Natural killer cell (primary cell): ENCODE results near the gene PET100. TPM values are rescaled to one million over a fixed set of nuclear protein-coding genes. Genes with fewer than 3 reads are reported as not detected.

Experiments used
- ATAC-seq, 3 donors: fragments of 150-1000 bp in 2 of 3; fragments of 200-7000 bp in 1 of 3; cut with Tn5 transposase; 1 replicate in 1 of 3; 2 replicates in 2 of 3; pipeline ENCODE4 v1.10.0; 2021; ENCODE audit warnings: mild to moderate bottlenecking in 2 of 3, moderate library complexity in 2 of 3
- DNase-seq, 2 donors: peaks; one replicate each; pipeline versions ENCODE4 v3.0.0 to v3.0.0-alpha.2; 2013 to 2021; ENCODE audit warnings: mixed read lengths in 1 of 2
- H3K27ac ChIP-seq: one replicate; pipeline ENCODE4 v1.5.1; 2013; ENCODE audit warnings: mild to moderate bottlenecking, low read length
- H3K27me3 ChIP-seq: one replicate; pipeline ENCODE4 v1.6.1; 2013; ENCODE audit warnings: low read length; ENCODE audit not compliant: control insufficient read depth, insufficient read depth
- H3K36me3 ChIP-seq: one replicate; pipeline ENCODE4 v1.6.1; 2013; ENCODE audit warnings: low read length; ENCODE audit not compliant: control insufficient read depth, insufficient read depth
- H3K4me1 ChIP-seq: one replicate; pipeline ENCODE4 v1.6.1; 2013; ENCODE audit warnings: low read length; ENCODE audit not compliant: control insufficient read depth, insufficient read depth
- H3K4me3 ChIP-seq: one replicate; pipeline ENCODE4 v1.5.1; 2013; ENCODE audit warnings: low read length
- H3K9me3 ChIP-seq: one replicate; pipeline ENCODE4 v1.6.1; 2013; ENCODE audit warnings: low read length; ENCODE audit not compliant: control insufficient read depth, insufficient read depth
- H3K27ac Mint-ChIP-seq, 2 donors: one replicate each; pipeline ENCODE4 v1.8.0; 2022; ENCODE audit warnings: mild to moderate bottlenecking in 2 of 2, mixed read lengths in 2 of 2, moderate library complexity in 1 of 2
- H3K27me3 Mint-ChIP-seq, 2 donors: one replicate each; pipeline ENCODE4 v1.8.0; 2022; ENCODE audit warnings: low read depth in 2 of 2, mixed read lengths in 2 of 2
- H3K36me3 Mint-ChIP-seq: one replicate; pipeline ENCODE4 v1.8.0; 2022; ENCODE audit warnings: mixed read lengths
- H3K4me1 Mint-ChIP-seq, 2 donors: one replicate each; pipeline ENCODE4 v1.8.0; 2022; ENCODE audit warnings: mixed read lengths in 2 of 2
- H3K4me3 Mint-ChIP-seq: one replicate; pipeline ENCODE4 v1.8.0; 2022; ENCODE audit warnings: mild to moderate bottlenecking, moderate library complexity, mixed read lengths
- H3K9me3 Mint-ChIP-seq, 2 donors: one replicate each; pipeline ENCODE4 v1.8.0; 2022; ENCODE audit warnings: mixed read lengths in 2 of 2
- CTCF ChIP-seq: fragments of 200-600 bp; IDR thresholded peaks from one replicate; pipeline ENCODE4 v1.8.0; 2022; ENCODE audit warnings: antibody characterized with exemption
- WGBS: methylation state at CpG from one replicate; pipeline ENCODE4 v1.1.7; 2013; ENCODE audit warnings: missing lambda C conversion rate; ENCODE audit not compliant: insufficient coverage; 5-methylcytosine and 5-hydroxymethylcytosine counted together
- intact Hi-C: fragments of 100-400 bp; cut with micrococcal nuclease; formaldehyde crosslinking; loops from one replicate; pipeline ENCODE4 v1.14.2; 2022
- total RNA-seq, 4 donors: library from RNA; stranded (reverse); fragments of 120-200 nt in 1 of 4; gene quantifications; one replicate each; pipeline versions ENCODE4 v1.2.3 to v1.2.4, GENCODE V29; 2013 to 2022

PET100 gene
- total RNA-seq, 3 donors from 2014 or later (not counting 1 experiment from before 2014, with no cell fraction given): 92.0 to 139 (median 106) TPM

- no peaks in the 10 kb centered on the region for H3K27me3 Mint-ChIP-seq
- Histone ChIP-seq H3K4me1 (peaks cover 9% of the 10 kb centered on the region), H3K36me3 (peaks cover 20% of the 10 kb centered on the region), H3K27ac (no peak overlapping the region), H3K9me3 (no peaks in the 10 kb centered on the region), H3K4me3 (no peak overlapping the region), H3K27me3 (no peaks in the 10 kb centered on the region)
- intact Hi-C loops: no loop called here
- H3K27ac Mint-ChIP-seq: no peak overlapping the region
- TF ChIP-seq CTCF: no peak
- DNase-seq (no peak), ATAC-seq (no peak)
- peaks cover 2 to 9% of the 10 kb centered on the region in 2 donors for H3K4me1 Mint-ChIP-seq
- no peaks in the 10 kb centered on the region for H3K36me3 Mint-ChIP-seq
- H3K9me3 Mint-ChIP-seq: peaks cover 0 to under 1% of the 10 kb centered on the region in 2 donors
- WGBS: 86% methylated on average over 14 of the region's 14 CpGs
- no peak overlapping the region for H3K4me3 Mint-ChIP-seq
Measured at GRCh38 chr19:7645163-7645562, 15.6 kb downstream of the PET100 start.

GRCh38 chr19:7645656-7646425 is 16.2 kb downstream of the PET100 start:
- DNase-seq: no peak
- intact Hi-C loops: no loop called here
- no peak overlapping the region for H3K4me3 Mint-ChIP-seq
- H3K27me3 ChIP-seq: no peaks in the 10 kb centered on the region
- peaks cover 0 to 6% of the 10 kb centered on the region in 2 donors for H3K4me1 Mint-ChIP-seq
- H3K36me3 ChIP-seq: peaks cover 20% of the 10 kb centered on the region
- no peaks in the 10 kb centered on the region for H3K9me3 Mint-ChIP-seq
- H3K27ac Mint-ChIP-seq: peak overlapping the region in 1 of 2 donors; percentile 44
- H3K4me1 ChIP-seq: peaks cover 9% of the 10 kb centered on the region
- no peaks in the 10 kb centered on the region for H3K9me3 ChIP-seq
- H3K27me3 Mint-ChIP-seq: no peaks in the 10 kb centered on the region
- 90% methylated on average over 20 of the region's 20 CpGs for WGBS
- no peak for ATAC-seq
- H3K4me3 ChIP-seq: no peak overlapping the region
- H3K36me3 Mint-ChIP-seq: no peaks in the 10 kb centered on the region
- no peak for TF ChIP-seq CTCF
- H3K27ac ChIP-seq: no peak overlapping the region

- DNase-seq: no peak
- H3K9me3 Mint-ChIP-seq: no peaks in the 10 kb centered on the region
- ATAC-seq: no peak
- H3K4me3 ChIP-seq: no peak overlapping the region
- no peak overlapping the region for H3K4me3 Mint-ChIP-seq
- TF ChIP-seq CTCF: no peak
- peaks cover 0 to 6% of the 10 kb centered on the region in 2 donors for H3K4me1 Mint-ChIP-seq
- H3K27me3 ChIP-seq: no peaks in the 10 kb centered on the region
- 92% methylated on average over 8 of the region's 8 CpGs for WGBS
- no peaks in the 10 kb centered on the region for H3K27me3 Mint-ChIP-seq
- no peak overlapping the region for H3K27ac Mint-ChIP-seq
- H3K9me3 ChIP-seq: no peaks in the 10 kb centered on the region
- H3K36me3 Mint-ChIP-seq: no peaks in the 10 kb centered on the region
- intact Hi-C loops: no loop called here
- peaks cover 9% of the 10 kb centered on the region for H3K4me1 ChIP-seq
- no peak overlapping the region for H3K27ac ChIP-seq
- peaks cover 20% of the 10 kb centered on the region for H3K36me3 ChIP-seq
Measured at GRCh38 chr19:7646426-7646700, 16.8 kb downstream of the PET100 start.

GRCh38 chr19:7647156-7647555 is 17.6 kb downstream of the PET100 start:
- DNase-seq (no peak), ATAC-seq (no peak)
- Histone ChIP-seq H3K4me3 (no peak overlapping the region), H3K36me3 (peaks cover 18% of the 10 kb centered on the region), H3K27me3 (no peaks in the 10 kb centered on the region), H3K4me1 (peaks cover 14% of the 10 kb centered on the region), H3K27ac (no peak overlapping the region), H3K9me3 (no peaks in the 10 kb centered on the region)
- H3K4me1 Mint-ChIP-seq: peaks cover 1 to 7% of the 10 kb centered on the region in 2 donors
- intact Hi-C loops: no loop called here
- no peaks in the 10 kb centered on the region for H3K9me3 Mint-ChIP-seq
- no peak for TF ChIP-seq CTCF
- H3K4me3 Mint-ChIP-seq: no peak overlapping the region
- H3K27me3 Mint-ChIP-seq: no peaks in the 10 kb centered on the region
- 97% methylated on average over 26 of the region's 26 CpGs for WGBS
- no peaks in the 10 kb centered on the region for H3K36me3 Mint-ChIP-seq
- H3K27ac Mint-ChIP-seq: no peak overlapping the region
